Astrocyte (in vitro differentiated cells and primary cell): ENCODE measurements around the gene TLE1.

Experiments
- EZH2 ChIP-seq: IDR thresholded peaks from 2 replicates; pipeline ENCODE4 v1.6.1; 2012; ENCODE audit warnings: mild to moderate bottlenecking, low read length, inconsistent platforms; ENCODE audit not compliant: insufficient read depth
- TF ChIP-seq, protein P1 (sequence below): IDR thresholded peaks from 2 replicates; pipeline ENCODE4 v1.5.1; 2011; ENCODE audit warnings: low read depth, mild to moderate bottlenecking, inconsistent platforms, low read length, moderate library complexity; ENCODE audit not compliant: insufficient read depth

DNA sequence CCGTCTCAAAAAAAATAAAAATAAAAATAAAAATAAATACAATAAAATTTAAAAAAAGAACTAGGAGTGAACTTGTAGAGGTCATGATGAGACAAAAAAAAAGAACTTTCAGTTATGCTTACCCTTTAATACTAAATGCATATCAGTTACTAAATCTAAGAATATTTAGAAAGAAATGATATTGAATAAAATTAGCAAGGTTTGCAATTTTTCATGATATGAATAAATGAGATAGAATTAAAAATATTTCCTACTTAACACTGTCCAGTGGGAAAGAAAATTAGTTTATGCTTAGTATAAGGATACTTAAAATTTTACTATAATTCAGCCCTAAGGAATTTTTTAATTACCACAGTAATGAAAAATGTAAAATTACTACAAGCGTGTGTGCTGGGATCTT lies 132.4 kb downstream of the TLE1 start:
- TF ChIP-seq, protein P1, sequence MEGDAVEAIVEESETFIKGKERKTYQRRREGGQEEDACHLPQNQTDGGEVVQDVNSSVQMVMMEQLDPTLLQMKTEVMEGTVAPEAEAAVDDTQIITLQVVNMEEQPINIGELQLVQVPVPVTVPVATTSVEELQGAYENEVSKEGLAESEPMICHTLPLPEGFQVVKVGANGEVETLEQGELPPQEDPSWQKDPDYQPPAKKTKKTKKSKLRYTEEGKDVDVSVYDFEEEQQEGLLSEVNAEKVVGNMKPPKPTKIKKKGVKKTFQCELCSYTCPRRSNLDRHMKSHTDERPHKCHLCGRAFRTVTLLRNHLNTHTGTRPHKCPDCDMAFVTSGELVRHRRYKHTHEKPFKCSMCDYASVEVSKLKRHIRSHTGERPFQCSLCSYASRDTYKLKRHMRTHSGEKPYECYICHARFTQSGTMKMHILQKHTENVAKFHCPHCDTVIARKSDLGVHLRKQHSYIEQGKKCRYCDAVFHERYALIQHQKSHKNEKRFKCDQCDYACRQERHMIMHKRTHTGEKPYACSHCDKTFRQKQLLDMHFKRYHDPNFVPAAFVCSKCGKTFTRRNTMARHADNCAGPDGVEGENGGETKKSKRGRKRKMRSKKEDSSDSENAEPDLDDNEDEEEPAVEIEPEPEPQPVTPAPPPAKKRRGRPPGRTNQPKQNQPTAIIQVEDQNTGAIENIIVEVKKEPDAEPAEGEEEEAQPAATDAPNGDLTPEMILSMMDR = no peak
- no peak for TF ChIP-seq EZH2
